ENCODE results near the gene NEK6. TPM values are rescaled to one million over a fixed set of nuclear protein-coding genes. Genes with fewer than 3 reads are reported as not detected.

Gene NEK6
- total and polyA plus RNA-seq, 11 donors: 1.8 to 42.4 (median 6.4) TPM

GRCh38 chr9:124254261-124254682, 3.5 kb upstream of the NEK6 start:
- intact Hi-C loops (cut with DNase I): loop anchor here in 1 of 10 donors (10.0 kb wide), 1 partner anchor 119 kb away; no protein-coding TSS in a partner anchor
- Histone ChIP-seq H3K9me3 (no peaks in the 10 kb centered on the region), H3K27ac (no peak overlapping the region), H3K4me3 (no peak overlapping the region), H3K27me3 (no peaks in the 10 kb centered on the region), H3K36me3 (no peaks in the 10 kb centered on the region), H3K4me1 (peaks cover 0 to 41% (median 8%) of the 10 kb centered on the region in 12 donors)
- DNase-seq (no peak), ATAC-seq (no peak)
- TF ChIP-seq, protein P1, sequence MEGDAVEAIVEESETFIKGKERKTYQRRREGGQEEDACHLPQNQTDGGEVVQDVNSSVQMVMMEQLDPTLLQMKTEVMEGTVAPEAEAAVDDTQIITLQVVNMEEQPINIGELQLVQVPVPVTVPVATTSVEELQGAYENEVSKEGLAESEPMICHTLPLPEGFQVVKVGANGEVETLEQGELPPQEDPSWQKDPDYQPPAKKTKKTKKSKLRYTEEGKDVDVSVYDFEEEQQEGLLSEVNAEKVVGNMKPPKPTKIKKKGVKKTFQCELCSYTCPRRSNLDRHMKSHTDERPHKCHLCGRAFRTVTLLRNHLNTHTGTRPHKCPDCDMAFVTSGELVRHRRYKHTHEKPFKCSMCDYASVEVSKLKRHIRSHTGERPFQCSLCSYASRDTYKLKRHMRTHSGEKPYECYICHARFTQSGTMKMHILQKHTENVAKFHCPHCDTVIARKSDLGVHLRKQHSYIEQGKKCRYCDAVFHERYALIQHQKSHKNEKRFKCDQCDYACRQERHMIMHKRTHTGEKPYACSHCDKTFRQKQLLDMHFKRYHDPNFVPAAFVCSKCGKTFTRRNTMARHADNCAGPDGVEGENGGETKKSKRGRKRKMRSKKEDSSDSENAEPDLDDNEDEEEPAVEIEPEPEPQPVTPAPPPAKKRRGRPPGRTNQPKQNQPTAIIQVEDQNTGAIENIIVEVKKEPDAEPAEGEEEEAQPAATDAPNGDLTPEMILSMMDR (IDR thresholded peaks at IDR 0.05): no peak
- TF ChIP-seq POLR2A (IDR thresholded peaks at IDR 0.05): no peak
- 76 to 87% (median 78%) methylated on average over 10 of the region's 10 CpGs for WGBS, 4 donors

DNA sequence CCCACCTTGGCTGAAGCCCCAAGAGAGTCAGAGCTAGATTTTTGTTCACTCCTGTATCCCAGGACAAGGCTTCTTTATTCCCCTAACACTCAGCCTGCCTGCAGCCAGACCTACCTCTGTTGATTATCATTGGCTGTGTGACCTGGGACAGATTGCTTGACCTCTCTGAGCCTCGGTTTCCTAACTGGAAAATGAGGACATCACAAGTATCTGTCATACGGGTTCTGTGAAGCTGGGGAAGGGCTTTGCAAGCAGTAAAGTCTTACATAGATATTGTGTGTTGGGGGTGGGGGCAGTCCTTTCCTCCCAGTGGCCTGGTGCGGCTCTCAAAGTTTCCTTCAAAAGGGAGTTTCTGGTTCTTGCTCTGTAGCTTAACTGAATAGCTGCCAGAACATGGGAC, 2.5 kb upstream of the NEK6 start:
- TF ChIP-seq, protein P1 (IDR thresholded peaks at IDR 0.05): no peak
- no peak for TF ChIP-seq POLR2A (IDR thresholded peaks at IDR 0.05)
- intact Hi-C loops (cut with DNase I): loop anchor here in 2 of 10 donors (5.0 to 10.0 kb wide), 2 partner anchors 67 to 120 kb away; no protein-coding TSS in a partner anchor
- Histone ChIP-seq H3K27me3 (no peaks in the 10 kb centered on the region), H3K4me3 (no peak overlapping the region), H3K36me3 (no peaks in the 10 kb centered on the region), H3K27ac (no peak overlapping the region), H3K9me3 (no peaks in the 10 kb centered on the region), H3K4me1 (peaks cover 0 to 47% (median 15%) of the 10 kb centered on the region in 12 donors)
- ATAC-seq: no peak
- DNase-seq: no peak
- WGBS, 4 donors: 90 to 96% (median 91%) methylated on average over 3 of the region's 3 CpGs

DNA sequence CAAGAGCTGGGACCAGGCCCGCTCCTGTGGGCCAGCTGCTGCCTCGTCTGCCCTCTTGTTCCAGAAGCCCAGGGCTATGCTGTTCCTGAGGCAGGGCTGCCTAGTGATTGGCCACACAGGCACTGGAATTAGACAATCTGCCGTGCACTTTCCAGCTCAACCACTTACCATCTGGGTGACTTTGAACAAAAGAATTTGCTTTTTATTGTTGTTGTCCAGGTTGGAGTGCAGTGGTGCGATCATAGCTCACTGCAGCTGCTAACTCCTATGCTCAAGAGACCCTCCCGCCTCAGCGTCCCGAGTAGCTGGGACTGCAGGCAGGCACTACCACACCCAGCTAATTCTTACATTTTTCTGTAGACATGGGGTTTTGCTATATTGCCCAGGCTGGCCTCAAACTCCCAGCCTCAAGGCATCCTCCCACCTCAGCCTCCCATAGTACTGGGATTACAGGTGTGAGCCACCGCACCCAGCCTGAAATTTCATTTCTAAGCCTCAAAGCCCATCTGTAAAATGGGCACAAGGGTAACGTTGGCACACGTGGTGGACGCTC, 1.2 kb upstream of the NEK6 start:
- Histone ChIP-seq H3K4me3 (no peak overlapping the region), H3K9me3 (no peaks in the 10 kb centered on the region), H3K27me3 (no peaks in the 10 kb centered on the region), H3K27ac (no peak overlapping the region), H3K36me3 (no peaks in the 10 kb centered on the region), H3K4me1 (peaks cover 0 to 57% (median 24%) of the 10 kb centered on the region in 12 donors)
- TF ChIP-seq, protein P1 (IDR thresholded peaks at IDR 0.05): no peak
- no peak for TF ChIP-seq POLR2A (IDR thresholded peaks at IDR 0.05)
- intact Hi-C loops (cut with DNase I): loop anchor here in 2 of 10 donors (5.0 to 10.0 kb wide), 2 partner anchors 66 to 122 kb away; no protein-coding TSS in a partner anchor
- DNase-seq: peak in 2 of 5 donors; percentile 21 to 38
- 78 to 82% (median 80%) methylated on average over 11 of the region's 11 CpGs for WGBS, 4 donors
- no peak for ATAC-seq

DNA sequence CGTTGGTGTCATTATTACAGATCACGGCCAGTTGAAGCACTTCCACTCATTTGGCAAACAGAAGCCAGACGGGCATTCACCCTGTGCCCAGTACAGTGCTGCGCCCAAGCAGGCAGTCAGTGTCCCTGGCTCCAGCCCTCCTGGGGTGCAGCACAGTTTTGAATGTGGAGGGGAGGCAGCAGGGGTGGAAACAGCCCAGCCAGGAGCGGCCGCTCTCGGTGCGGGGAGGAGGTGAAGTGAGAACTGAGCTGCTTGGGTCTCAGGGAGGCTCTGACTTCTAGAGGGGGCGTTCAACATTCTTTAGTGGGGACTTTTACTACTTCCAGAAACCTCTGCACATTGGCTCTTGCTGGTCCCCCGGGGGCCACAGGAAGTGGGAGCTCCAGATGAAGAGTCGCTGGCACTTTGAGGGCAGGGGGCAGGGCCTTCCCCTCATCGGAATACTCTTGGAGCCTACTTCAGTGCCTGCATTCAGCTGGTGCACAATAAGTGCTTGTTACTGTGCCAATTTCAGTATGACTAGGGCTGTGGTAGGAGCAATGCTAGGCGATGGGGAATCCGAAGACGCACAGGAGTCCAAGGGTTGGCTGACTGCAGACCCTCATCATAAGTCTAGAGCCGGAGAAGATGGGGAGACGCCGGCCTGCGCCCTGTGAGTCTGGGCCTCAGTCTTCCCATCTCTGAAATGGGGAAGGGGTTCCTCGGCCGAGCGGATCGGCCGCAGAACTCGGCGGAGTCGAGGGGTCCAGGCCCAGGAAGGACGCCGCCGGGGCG, 492 bp upstream of the NEK6 start:
- DNase-seq: peak in 2 of 5 donors; percentile 14 to 47
- intact Hi-C loops (cut with DNase I): loop anchor here in 2 of 10 donors (5.0 to 10.0 kb wide), 2 partner anchors 65 to 122 kb away; no protein-coding TSS in a partner anchor

More for the DNA sequence above, 492 bp upstream of the NEK6 start:
- TF ChIP-seq, protein P1 (IDR thresholded peaks at IDR 0.05): no peak
- no peak for TF ChIP-seq POLR2A (IDR thresholded peaks at IDR 0.05)
- H3K36me3 ChIP-seq: no peaks in the 10 kb centered on the region
- no peaks in the 10 kb centered on the region for H3K27me3 ChIP-seq
- H3K4me1 ChIP-seq: peaks cover 0 to 57% (median 27%) of the 10 kb centered on the region in 12 donors
- H3K9me3 ChIP-seq: no peaks in the 10 kb centered on the region
- peak overlapping the region in 3 of 12 donors; percentile 29 to 46 (median 38) for H3K27ac ChIP-seq
- no peak for ATAC-seq
- WGBS, 4 donors: 41 to 56% (median 46%) methylated on average over 23 to 31 of the region's 31 CpGs
- H3K4me3 ChIP-seq: peak overlapping the region in 10 of 12 donors; percentile 30 to 98 (median 65)
